Right forelimb (tissue), 1 donor: ENCODE results near the gene RECK.
"Not testable (repeated sequence)": the region's sequence is repeated elsewhere in the genome, so short reads cannot be mapped to it uniquely, and the experiment has no call there.

Experiments used
- DNase-seq: peaks from one replicate; pipeline ENCODE4 v3.0.0-alpha.2; 2018

RECK gene

GRCh38 chr9:36141761-36142160 is 105.0 kb downstream of the RECK start:
- DNase-seq = no peak

DNA sequence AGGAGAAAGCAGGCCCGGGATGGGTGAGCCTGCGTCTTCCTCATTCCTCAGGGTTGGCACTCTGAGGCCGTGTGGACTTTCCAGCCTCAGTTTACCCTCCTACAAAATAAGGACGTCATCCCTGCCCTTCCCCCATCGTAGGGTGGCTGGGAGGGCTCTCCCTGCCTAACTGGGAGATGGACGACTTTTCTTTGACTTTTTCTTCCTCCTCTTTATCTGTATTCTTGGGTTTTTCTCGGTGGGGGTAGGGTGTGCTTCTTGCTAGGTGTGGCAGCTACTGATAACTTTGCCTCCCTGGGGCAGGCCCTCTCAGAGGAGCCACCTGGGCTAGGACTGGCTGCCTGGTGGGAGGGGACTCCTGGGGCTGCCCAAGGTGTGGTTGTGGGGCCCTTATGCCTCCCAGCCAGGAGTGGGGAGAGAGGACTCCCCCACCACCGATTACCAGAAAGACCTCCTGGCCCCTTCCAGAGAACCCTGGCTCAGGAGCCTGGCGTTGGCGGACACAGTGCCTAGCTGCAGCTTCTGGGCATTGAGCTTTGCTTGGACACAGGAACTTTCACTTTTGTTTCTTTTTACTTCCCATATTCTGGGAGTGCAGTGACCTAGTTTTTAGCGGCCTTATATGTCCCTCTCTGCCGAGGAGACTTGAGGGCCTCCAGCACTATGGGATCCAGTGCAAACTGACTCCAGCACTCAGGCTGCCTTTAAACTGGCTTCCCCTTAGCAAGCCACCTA is 106.0 kb downstream of the RECK start:
- DNase-seq = no peak

DNA sequence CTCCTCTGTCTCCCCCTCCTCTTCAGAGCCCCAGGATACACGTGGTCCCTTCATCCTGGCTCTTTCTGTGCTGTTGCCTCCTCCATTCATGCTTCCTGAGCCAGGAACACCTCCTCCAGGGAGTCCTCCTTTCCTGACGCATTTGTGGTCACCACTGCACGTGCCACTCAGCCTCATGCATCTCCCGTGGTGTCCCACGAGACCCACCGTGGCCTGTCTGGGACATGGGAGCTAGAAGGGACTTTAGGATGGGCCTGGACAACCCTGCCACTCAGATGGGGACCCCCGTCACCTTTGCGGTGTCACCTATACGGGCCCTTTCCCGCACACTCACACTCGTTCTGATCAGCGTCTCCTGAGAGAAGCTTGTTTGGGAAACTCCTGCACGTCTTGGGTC is 106.5 kb downstream of the RECK start:
- no peak for DNase-seq

DNA sequence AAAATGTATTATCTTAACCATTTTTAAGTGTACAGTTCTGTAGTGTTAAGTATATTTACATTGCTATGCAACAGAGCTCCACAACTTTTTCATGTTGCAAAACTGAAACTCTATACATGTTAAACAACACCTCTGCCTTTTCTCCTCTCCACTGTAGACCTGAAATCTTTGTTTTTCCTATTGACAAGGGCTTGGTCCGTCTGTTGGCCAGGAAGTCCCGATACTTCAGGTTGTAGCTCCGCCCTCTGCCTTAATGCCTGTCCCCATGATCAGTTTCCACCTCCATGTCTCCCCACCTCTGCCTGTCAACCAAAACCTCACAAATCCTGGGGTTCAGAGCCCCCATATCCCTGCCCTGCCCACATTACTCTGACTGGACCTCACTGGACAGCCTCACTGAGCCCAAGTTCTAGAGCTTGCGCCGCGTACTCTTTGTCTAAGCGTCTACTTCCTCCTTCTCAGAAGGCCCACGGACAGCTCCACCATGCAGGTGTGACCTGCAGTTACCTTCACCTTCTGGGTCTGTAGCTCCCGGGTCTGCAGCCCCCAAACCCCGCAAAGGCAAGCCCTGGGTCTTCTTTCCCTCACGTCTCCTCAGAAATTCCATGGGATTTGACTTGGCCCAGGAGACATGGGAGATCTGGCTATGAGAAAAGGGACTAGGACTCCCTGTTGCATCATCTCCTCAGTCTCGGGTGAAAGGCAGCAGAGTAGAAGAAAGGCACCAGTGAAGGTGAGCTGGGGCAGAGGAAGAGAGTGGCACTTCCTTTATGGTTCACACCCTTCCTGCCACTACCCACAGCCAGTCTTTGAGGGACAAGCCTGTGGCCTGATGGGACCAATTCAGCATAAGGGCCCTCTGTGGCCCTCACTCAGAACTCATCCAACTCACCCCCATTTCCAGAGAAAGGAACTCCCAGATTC is 107.9 kb downstream of the RECK start:
- DNase-seq = no peak

DNA sequence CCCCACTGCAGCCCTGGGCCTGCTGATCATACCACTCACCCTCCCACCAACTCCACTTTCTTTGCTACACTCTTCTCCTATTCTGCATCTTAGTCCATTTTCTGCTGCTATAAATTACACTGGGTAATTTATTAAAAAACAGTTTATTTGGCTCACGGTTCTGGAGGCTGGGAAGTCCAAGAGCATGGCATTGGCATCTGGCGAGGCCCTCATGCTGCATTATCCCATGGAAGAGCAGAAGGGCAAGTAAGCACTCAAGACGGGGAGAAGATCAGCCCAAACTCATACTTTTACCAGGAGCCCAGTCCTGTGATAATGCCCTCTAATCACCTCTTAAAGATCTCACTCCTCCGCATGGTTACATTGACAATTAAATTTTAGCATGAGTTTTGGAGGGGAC is 109.3 kb downstream of the RECK start:
- no peak for DNase-seq

DNA sequence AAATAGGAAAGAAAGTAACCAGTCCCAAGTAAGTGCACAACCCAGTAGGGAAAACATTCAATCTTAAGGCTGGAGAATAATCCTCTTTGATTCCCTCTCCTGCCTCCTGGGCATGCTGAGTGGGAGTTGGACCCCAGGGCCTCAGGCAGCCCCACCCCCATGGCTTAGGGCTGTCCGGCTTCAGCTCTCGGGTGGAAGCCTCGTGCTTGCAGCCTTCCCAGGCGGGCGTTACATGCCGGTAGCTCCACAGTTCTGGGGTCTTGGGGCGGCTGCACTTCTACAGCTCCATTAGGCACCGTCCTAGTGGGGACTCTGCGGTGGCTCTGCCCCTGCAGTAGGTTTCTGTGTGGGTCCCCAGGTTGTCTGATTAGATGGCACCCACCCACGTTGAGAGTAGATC is 109.9 kb downstream of the RECK start:
- no peak for DNase-seq

DNA sequence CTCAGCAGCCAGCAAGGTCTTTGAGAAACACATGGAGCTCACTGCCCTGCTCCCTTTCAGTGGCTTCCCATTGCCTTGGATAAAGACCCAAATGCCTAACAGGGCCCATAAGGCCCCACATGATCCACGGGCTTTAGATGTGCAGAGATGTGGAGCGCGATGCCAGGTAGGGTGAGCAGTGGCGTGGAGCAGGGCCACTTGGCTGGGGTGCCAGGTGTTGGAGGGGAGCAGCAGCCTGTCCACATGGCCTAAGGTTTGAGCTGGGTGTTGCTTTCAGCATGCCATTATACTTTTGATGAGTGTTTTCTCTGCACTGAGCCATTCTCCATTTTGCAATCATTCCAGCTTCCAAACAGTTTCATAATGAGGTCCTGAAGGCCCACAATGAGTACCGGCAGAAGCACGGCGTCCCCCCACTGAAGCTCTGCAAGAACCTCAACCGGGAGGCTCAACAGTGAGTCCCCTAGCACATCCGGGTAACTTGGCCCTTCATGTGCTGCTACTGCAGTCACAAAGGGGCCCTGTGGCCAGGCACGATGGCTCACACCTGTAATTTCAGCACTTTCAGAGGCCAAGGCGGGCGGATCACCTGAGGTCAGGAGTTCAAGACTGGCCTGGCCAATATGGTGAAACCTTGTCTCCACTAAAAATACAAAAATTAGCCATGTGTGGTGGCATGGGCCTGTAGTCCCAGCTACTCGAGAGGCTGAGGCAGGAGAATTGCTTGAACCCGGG is 110.9 kb downstream of the RECK start:
- no peak for DNase-seq

- peak; percentile 84 for DNase-seq
Observed at GRCh38 chr9:36148311-36149051, 111.8 kb downstream of the RECK start.

GRCh38 chr9:36149197-36149596 is 112.5 kb downstream of the RECK start:
- no peak for DNase-seq

GRCh38 chr9:36150574-36151315 is 114.0 kb downstream of the RECK start:
- DNase-seq = no peak

GRCh38 chr9:36151316-36152210 is 114.8 kb downstream of the RECK start:
- DNase-seq = no peak

DNA sequence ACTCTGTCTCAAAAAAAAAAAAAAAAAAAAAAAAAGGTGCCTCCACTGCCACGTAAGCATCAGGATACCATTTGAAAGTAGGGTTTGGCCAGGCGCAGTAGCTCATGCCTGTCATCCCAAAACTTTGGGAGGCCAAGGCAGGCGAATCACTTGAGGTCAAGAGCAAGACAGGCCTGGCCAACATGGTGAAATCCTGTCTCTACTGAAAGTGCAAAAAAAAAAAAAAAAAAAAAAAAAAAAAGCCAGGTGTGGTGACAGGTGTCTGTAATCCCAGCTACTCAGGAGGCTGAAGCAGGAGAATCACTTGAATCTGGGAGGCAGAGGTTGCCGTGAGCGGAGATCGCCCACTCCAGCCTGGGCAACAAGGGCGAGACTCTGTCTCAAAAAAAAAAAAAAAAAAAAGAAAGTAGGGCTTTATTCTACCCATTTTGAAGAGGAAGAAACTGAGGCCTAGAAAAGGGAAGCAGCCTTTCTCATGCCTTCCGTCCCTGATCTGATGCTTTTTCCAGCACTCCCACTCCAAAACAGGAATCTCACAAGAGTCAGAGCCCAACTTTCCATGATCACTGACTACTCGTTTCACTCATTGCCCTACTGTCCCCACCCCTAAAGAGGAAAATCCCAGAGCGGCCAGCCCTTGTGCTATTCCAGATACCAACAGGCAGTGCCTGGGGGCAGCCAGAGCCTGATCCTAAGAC is 116.2 kb downstream of the RECK start:
- DNase-seq = no peak

DNA sequence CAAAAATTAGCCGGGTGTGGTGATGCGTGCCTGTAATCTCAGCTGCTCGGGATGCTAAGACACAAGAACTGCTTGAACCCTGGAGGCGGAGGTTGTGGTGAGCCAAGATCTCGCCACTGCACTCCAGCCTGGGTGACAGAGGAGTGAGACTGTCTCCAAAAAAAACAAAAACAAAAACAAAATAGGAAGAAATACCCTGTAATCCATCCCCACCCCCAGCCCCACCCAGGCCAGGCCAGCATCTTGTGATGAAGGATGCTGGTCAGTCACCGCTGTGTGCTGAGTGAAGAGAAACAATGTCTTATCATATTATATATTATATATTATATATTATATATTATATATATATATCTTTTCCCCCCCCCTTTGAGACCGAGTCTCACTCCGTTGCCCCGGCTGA is 117.0 kb downstream of the RECK start:
- no peak for DNase-seq

DNA sequence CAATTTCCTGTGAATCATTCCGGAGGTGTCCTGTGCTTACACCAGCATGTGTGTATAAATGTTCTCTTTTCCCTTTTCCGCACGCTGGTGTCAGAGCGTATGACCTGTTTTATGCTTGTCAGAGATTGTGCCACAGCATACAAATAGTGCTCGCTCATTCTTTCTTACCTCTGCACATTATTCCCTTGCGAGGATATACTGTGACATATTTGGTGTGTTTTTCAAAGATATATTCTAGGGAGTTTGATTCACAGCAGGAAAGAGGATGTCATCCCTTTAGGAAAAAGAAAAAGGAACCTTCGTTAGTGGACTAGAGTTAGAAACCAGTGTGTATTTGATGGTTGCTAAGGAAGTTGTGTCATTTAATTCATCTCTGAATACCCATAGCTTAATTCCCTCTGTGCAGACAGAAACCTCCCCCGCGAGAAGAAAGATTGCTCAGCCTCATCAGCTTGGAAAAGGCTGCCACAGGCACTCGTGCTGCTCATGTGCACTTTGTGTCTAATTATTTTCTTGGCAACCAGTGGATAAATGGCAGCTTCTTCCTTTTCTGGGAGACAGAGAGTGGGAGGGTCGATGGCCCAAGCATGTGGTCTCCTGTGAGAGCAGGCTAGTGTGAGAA is 117.7 kb downstream of the RECK start:
- DNase-seq = peak; percentile 63

DNA sequence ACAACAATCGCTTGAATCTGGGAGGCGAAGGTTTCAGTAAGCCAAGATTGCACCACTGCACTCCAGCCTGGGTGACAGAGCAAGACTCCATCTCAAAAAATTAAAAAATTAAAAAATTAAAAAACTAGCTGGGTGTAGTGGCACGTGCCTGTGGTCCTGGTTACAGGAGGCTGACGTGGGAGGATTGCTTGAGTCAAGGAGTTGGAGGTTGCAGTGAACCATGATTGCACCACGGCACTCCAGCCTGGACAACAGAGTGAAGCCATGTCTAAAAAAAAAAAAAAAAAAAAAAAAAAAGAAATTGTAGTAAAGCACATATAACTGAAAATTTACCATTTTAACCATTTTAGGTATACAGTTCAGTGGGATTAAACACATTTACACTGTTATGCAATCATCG is 119.4 kb downstream of the RECK start:
- DNase-seq = no peak

DNA sequence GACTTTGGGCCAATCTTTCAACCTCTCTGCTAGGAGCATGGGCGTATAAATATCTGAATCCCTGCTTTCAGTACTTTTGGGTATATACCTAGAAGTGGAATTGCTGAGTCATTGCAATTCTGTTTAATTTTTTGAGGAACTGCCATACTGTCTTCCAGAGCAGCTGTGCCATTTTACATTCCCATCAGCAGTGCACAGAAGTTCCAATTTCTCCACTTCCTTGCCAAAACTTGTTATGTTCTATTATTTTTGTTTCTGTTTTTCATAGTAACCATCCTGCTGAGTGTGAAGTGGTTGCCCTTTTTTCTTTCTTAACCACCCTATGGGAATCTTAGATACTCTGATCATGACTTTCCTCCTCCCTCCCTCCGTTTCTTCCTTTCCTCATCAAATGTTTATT is 121.4 kb downstream of the RECK start:
- no peak for DNase-seq

DNA sequence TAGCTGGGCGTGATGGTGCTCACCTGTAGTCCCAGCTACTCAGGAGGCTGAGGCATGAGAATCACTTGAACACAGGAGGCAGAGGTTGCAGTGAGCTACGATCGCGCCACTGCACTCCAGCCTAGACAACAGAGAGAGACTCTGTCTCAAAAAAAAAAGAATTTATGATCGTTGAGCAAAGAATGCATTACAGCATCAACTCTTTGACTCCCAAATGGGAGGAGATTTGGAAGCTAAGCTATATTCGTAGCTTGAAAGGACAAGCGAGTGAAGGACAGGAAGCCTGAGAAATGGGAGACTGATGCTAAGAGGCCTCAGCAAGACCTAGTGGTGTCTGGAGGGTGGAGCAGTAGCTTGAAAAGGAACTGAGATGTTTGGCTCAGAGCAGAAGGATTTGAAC is 122.2 kb downstream of the RECK start:
- DNase-seq = no peak

GRCh38 chr9:36159509-36159908 is 122.8 kb downstream of the RECK start:
- not testable (repeated sequence) for DNase-seq

- not testable (repeated sequence) for DNase-seq
Observed at GRCh38 chr9:36160126-36160525, 123.4 kb downstream of the RECK start.

DNA sequence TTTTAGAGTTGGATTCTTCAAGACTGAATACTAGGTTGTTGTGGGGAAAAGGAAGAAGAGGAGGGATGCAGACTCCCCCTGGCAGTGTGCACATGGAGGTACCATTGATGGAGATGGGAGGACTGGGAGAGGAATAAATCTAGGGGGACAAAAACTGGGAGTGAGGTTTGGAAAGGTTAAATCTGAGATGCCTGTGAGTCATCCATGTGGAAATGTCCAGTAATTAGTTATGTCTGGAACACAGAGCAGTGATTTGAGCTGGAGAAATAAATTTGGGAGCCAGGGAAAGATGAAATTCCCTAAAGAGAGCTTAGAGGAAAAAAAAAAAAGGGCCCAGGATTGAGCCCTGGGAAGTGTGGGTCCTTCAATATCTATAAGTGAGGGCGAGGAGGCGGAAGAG is 124.5 kb downstream of the RECK start:
- no peak for DNase-seq
